IMR-90 (cell line): ENCODE measurements around the gene PGS1. TPM values are rescaled to one million over a fixed set of nuclear protein-coding genes. Genes with fewer than 3 reads are reported as not detected.

Experiments
- ATAC-seq: fragments of 200-7000 bp; cut with Tn5 transposase; 2 replicates; pipeline ENCODE4 v1.9.1; 2020; ENCODE audit warnings: low read depth, mild to moderate bottlenecking, moderate library complexity
- BruUV-seq: library from RNA; stranded (reverse); fragments of 400-500 nt; replicated peaks from 2 replicates; lab custom pipeline; 2021; lab: Mats Ljungman, UMichigan
- CTCF ChIA-PET: fragments of 300-600 bp; formaldehyde crosslinking; extraction: SDS; loops from one replicate; lab custom pipeline; 2021; ENCODE audit warnings: antibody characterized with exemption; lab: Yijun Ruan, JAX
- POLR2A ChIA-PET: fragments of 300-600 bp; sonication (Branson Sonifier 250); formaldehyde crosslinking; loops from one replicate; lab custom pipeline; 2022; ENCODE audit warnings: antibody characterized with exemption; ENCODE audit not compliant: unreplicated experiment; lab: Charles Lee
- DNase-seq: peaks from one replicate; pipeline ENCODE4 v3.0.0; 2013
- H2AFZ ChIP-seq: replicated peaks from 2 replicates; pipeline ENCODE3; 2013; ENCODE audit warnings: low read length, mild to moderate bottlenecking; ENCODE audit not compliant: poor library complexity
- H2AK5ac ChIP-seq: 2 replicates; pipeline ENCODE4 v1.6.1; 2013; ENCODE audit warnings: low read depth, low read length, inconsistent platforms
- H2AK9ac ChIP-seq: replicated peaks from 2 replicates; pipeline ENCODE3; 2013; ENCODE audit warnings: mild to moderate bottlenecking, low read depth, low read length, moderate library complexity; ENCODE audit not compliant: poor library complexity
- H2BK120ac ChIP-seq: 2 replicates; pipeline ENCODE4 v1.6.1; 2013; ENCODE audit warnings: low read depth, low read length, inconsistent platforms
- H2BK15ac ChIP-seq: 3 replicates; pipeline ENCODE4 v1.6.1; 2013; ENCODE audit warnings: low read depth, low read length, inconsistent platforms
- H2BK20ac ChIP-seq: 2 replicates; pipeline ENCODE4 v1.6.1; 2013; ENCODE audit warnings: low read depth, mild to moderate bottlenecking, inconsistent platforms, low read length, moderate library complexity
- H2BK5ac ChIP-seq: 2 replicates; pipeline ENCODE4 v1.6.1; 2013; ENCODE audit warnings: mild to moderate bottlenecking, low read depth, low read length, inconsistent platforms; ENCODE audit not compliant: poor library complexity, severe bottlenecking
- H3K14ac ChIP-seq: replicated peaks from 2 replicates; pipeline ENCODE4 v1.6.1; 2013; ENCODE audit warnings: low read depth, low read length, inconsistent platforms
- H3K18ac ChIP-seq: 2 replicates; pipeline ENCODE4 v1.6.1; 2013; ENCODE audit warnings: low read depth, low read length, control low read depth
- H3K23ac ChIP-seq: 2 replicates; pipeline ENCODE4 v1.6.1; 2013; ENCODE audit warnings: low read depth, low read length, inconsistent platforms
- H3K27ac ChIP-seq: 2 replicates; pipeline ENCODE4 v1.5.1; 2013; ENCODE audit warnings: mild to moderate bottlenecking, control low read depth, low read length; ENCODE audit not compliant: insufficient read depth
- H3K27me3 ChIP-seq: 2 replicates; pipeline ENCODE4 v1.6.1; 2013; ENCODE audit warnings: low read length; ENCODE audit not compliant: control insufficient read depth, insufficient read depth
- H3K36me3 ChIP-seq: 2 replicates; pipeline ENCODE4 v1.6.1; 2013; ENCODE audit warnings: low read length, mixed read lengths; ENCODE audit not compliant: control insufficient read depth, insufficient read depth
- H3K4ac ChIP-seq: 2 replicates; pipeline ENCODE4 v1.6.1; 2013; ENCODE audit warnings: low read depth, low read length, inconsistent platforms
- H3K4me1 ChIP-seq: 2 replicates; pipeline ENCODE4 v1.6.1; 2013; ENCODE audit warnings: low read length, mixed read lengths; ENCODE audit not compliant: control insufficient read depth, insufficient read depth
- H3K4me2 ChIP-seq: 2 replicates; pipeline ENCODE4 v1.6.1; 2013; ENCODE audit warnings: low read depth, mild to moderate bottlenecking, control low read depth, low read length, moderate library complexity
- H3K4me3 ChIP-seq: 2 replicates; pipeline ENCODE4 v1.5.1; 2013; ENCODE audit warnings: low read depth, mild to moderate bottlenecking, control low read depth, low read length, moderate library complexity; ENCODE audit not compliant: insufficient read depth
- H3K56ac ChIP-seq: 2 replicates; pipeline ENCODE4 v1.6.1; 2013; ENCODE audit warnings: low read length, inconsistent platforms; ENCODE audit not compliant: insufficient read depth; ENCODE audit errors: extremely low read depth
- H3K79me1 ChIP-seq, 2 experiments: 2 replicates each; pipeline ENCODE4 v1.6.1; 2013; ENCODE audit warnings: low read length in 2 of 2, inconsistent platforms in 1 of 2, low read depth in 1 of 2
- H3K9ac ChIP-seq: 2 replicates; pipeline ENCODE4 v1.6.1; 2013; ENCODE audit warnings: low read depth, low read length, control low read depth
- H3K9me1 ChIP-seq: 2 replicates; pipeline ENCODE4 v1.6.1; 2013; ENCODE audit warnings: low read length, inconsistent platforms; ENCODE audit not compliant: insufficient read depth
- H3K9me3 ChIP-seq: 2 replicates; pipeline ENCODE4 v1.6.1; 2013; ENCODE audit warnings: low read length; ENCODE audit not compliant: control insufficient read depth, insufficient read depth
- H4K20me1 ChIP-seq: 2 replicates; pipeline ENCODE4 v1.6.1; 2013; ENCODE audit warnings: low read length, inconsistent platforms; ENCODE audit not compliant: insufficient read depth
- H4K5ac ChIP-seq: 2 replicates; pipeline ENCODE4 v1.6.1; 2013; ENCODE audit warnings: mild to moderate bottlenecking, low read depth, low read length, control low read depth
- H4K8ac ChIP-seq, 2 experiments: 2 replicates each; pipeline ENCODE4 v1.6.1; 2013; ENCODE audit warnings: low read depth in 2 of 2, low read length in 2 of 2, control low read depth in 1 of 2, inconsistent platforms in 1 of 2
- H4K91ac ChIP-seq: 2 replicates; pipeline ENCODE4 v1.6.1; 2013; ENCODE audit warnings: low read depth, low read length, inconsistent platforms; ENCODE audit not compliant: insufficient read depth
- BHLHE40 ChIP-seq: fragments of 150-350 bp; IDR thresholded peaks from 2 replicates; pipeline ENCODE4 v1.6.1; 2016; ENCODE audit warnings: mild to moderate bottlenecking, low read depth, low read length
- CEBPB ChIP-seq: IDR thresholded peaks from 2 replicates; pipeline ENCODE4 v1.6.1; 2012; ENCODE audit warnings: low read depth, low read length, improper control_type of control experiment
- CHD1 ChIP-seq: IDR thresholded peaks from 2 replicates; pipeline ENCODE4 v1.6.1; 2012; ENCODE audit warnings: low read depth, low read length, improper control_type of control experiment
- ELK1 ChIP-seq: fragments of 150-350 bp; IDR thresholded peaks from 2 replicates; pipeline ENCODE4 v1.6.1; 2016; ENCODE audit warnings: low read depth, mild to moderate bottlenecking, low read length, moderate library complexity, borderline replicate concordance
- FOS ChIP-seq: fragments of 150-350 bp; IDR thresholded peaks from 2 replicates; pipeline ENCODE4 v1.6.1; 2016; ENCODE audit warnings: low read depth, low read length
- MAFK ChIP-seq: IDR thresholded peaks from 2 replicates; pipeline ENCODE4 v1.6.1; 2012; ENCODE audit warnings: low read depth, low read length, improper control_type of control experiment
- MAZ ChIP-seq: IDR thresholded peaks from 2 replicates; pipeline ENCODE4 v1.6.1; 2012; ENCODE audit warnings: low read depth, mild to moderate bottlenecking, low read length, improper control_type of control experiment, moderate library complexity, borderline replicate concordance
- MXI1 ChIP-seq: IDR thresholded peaks from 2 replicates; pipeline ENCODE4 v1.6.1; 2012; ENCODE audit warnings: low read depth, mild to moderate bottlenecking, low read length, moderate library complexity, borderline replicate concordance
- NFE2L2 ChIP-seq: fragments of 150-350 bp; IDR thresholded peaks from 2 replicates; pipeline ENCODE4 v1.6.1; 2016; ENCODE audit warnings: low read depth, mild to moderate bottlenecking, low read length
- POLR2A ChIP-seq: IDR thresholded peaks from 2 replicates; pipeline ENCODE4 v1.6.1; 2012; ENCODE audit warnings: mild to moderate bottlenecking, low read depth, low read length
- RAD21 ChIP-seq: IDR thresholded peaks from 2 replicates; pipeline ENCODE4 v1.6.1; 2012; ENCODE audit warnings: low read length, improper control_type of control experiment
- RCOR1 ChIP-seq: IDR thresholded peaks from 2 replicates; pipeline ENCODE4 v1.6.1; 2012; ENCODE audit warnings: mild to moderate bottlenecking, low read length, improper control_type of control experiment; ENCODE audit not compliant: insufficient replicate concordance
- RFX5 ChIP-seq: IDR thresholded peaks from 2 replicates; pipeline ENCODE4 v1.8.0; 2012; ENCODE audit warnings: low read depth, mild to moderate bottlenecking, low read length, moderate library complexity
- SMC3 ChIP-seq: fragments of 150-350 bp; IDR thresholded peaks from 2 replicates; pipeline ENCODE4 v1.6.1; 2016; ENCODE audit warnings: low read depth, mild to moderate bottlenecking, antibody characterized with exemption, low read length, moderate library complexity
- USF2 ChIP-seq: fragments of 150-350 bp; IDR thresholded peaks from 2 replicates; pipeline ENCODE4 v1.6.1; 2017; ENCODE audit warnings: mild to moderate bottlenecking, antibody characterized with exemption, low read length, low read depth
- WGBS, 2 experiments: methylation state at CpG; one replicate each; pipeline versions ENCODE4 v1.1.5 to v1.1.7; 2013; ENCODE audit warnings: missing lambda C conversion rate in 2 of 2; ENCODE audit not compliant: insufficient read length in 1 of 2; ENCODE audit errors: extremely low coverage in 2 of 2; 5-methylcytosine and 5-hydroxymethylcytosine counted together
- dilution Hi-C: fragments of 300-500 bp; cut with HindIII; formaldehyde crosslinking; loops from one replicate; pipeline ENCODE4 v1.14.3; 2018; ENCODE audit warnings: low sequenced_read_pairs; ENCODE audit not compliant: unreplicated experiment
- in situ Hi-C: fragments of 300-500 bp; cut with MboI; formaldehyde crosslinking; loops from 3 replicates; pipeline ENCODE4 v1.14.3; 2019; ENCODE audit warnings: low sequenced_read_pairs, inconsistent platforms, mixed read lengths
- intact Hi-C: fragments of 100-400 bp; cut with micrococcal nuclease; formaldehyde crosslinking; loops from 2 replicates; pipeline ENCODE4 v1.10.0; 2022
- polyA plus RNA-seq, 3 experiments: library from polyadenylated mRNA; depleted of rRNA; stranded (reverse); fragments of >200 nt; gene quantifications; 2 replicates each; pipeline ENCODE4 v1.2.3, GENCODE V29; 2012; ENCODE audit warnings: low replicate concordance in 1 of 3
- total RNA-seq: library from RNA; depleted of rRNA; stranded (reverse); fragments of >200 nt; gene quantifications from 2 replicates; pipeline ENCODE4 v1.2.3, GENCODE V29; 2012
- TF ChIP-seq, protein P1 (sequence below): conservative IDR thresholded peaks from 2 replicates; pipeline ENCODE4 v1.5.1; 2012; ENCODE audit warnings: mild to moderate bottlenecking, low read depth, low read length, improper control_type of control experiment

The PGS1 gene
- total and polyA plus RNA-seq, 2 of the 4 experiments (the other 2 are of a cell fraction): 18.5 to 43.2 TPM

GRCh38 chr17:78446833-78447232 is 68.4 kb downstream of the PGS1 start:
- Histone ChIP-seq H2BK15ac (no peak overlapping the region), H2AK9ac (no peak overlapping the region), H2BK20ac (no peak overlapping the region), H3K79me1 (no peaks in the 10 kb centered on the region), H4K91ac (no peak overlapping the region), H3K23ac (no peak overlapping the region), H2AK5ac (no peak overlapping the region), H4K20me1 (no peaks in the 10 kb centered on the region), H4K8ac (no peak overlapping the region), H3K9ac (no peak overlapping the region), H3K27ac (no peak overlapping the region), H3K4me3 (no peak overlapping the region), H2BK5ac (no peak overlapping the region), H3K14ac (no peak overlapping the region), H3K56ac (no peak overlapping the region), H3K4me2 (no peak overlapping the region), H2AFZ (no peak overlapping the region), H3K36me3 (no peaks in the 10 kb centered on the region), H3K9me3 (peaks cover 2% of the 10 kb centered on the region; the same call in 1 of the 2 replicates), H2BK120ac (no peak overlapping the region), H3K4me1 (peaks cover 10% of the 10 kb centered on the region; the same call in 1 of the 2 replicates), H4K5ac (no peak overlapping the region), H3K4ac (no peak overlapping the region), H3K9me1 (no peaks in the 10 kb centered on the region), H3K18ac (no peak overlapping the region), H3K27me3 (peaks cover 5% of the 10 kb centered on the region; the same call in 1 of the 2 replicates)
- TF ChIP-seq CHD1 (no peak), MXI1 (no peak), RAD21 (no peak), MAZ (no peak), FOS (no peak), RFX5 (no peak), NFE2L2 (no peak), USF2 (no peak), CEBPB (no peak), BHLHE40 (no peak), RCOR1 (no peak), ELK1 (no peak), POLR2A (no peak), MAFK (no peak), SMC3 (no peak)
- TF ChIP-seq, protein P1, sequence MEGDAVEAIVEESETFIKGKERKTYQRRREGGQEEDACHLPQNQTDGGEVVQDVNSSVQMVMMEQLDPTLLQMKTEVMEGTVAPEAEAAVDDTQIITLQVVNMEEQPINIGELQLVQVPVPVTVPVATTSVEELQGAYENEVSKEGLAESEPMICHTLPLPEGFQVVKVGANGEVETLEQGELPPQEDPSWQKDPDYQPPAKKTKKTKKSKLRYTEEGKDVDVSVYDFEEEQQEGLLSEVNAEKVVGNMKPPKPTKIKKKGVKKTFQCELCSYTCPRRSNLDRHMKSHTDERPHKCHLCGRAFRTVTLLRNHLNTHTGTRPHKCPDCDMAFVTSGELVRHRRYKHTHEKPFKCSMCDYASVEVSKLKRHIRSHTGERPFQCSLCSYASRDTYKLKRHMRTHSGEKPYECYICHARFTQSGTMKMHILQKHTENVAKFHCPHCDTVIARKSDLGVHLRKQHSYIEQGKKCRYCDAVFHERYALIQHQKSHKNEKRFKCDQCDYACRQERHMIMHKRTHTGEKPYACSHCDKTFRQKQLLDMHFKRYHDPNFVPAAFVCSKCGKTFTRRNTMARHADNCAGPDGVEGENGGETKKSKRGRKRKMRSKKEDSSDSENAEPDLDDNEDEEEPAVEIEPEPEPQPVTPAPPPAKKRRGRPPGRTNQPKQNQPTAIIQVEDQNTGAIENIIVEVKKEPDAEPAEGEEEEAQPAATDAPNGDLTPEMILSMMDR: no peak
- ChIA-PET CTCF (no interaction called here), POLR2A (no interaction called here)
- ATAC-seq: no peak
- 92% methylated on average over 3 of the region's 7 CpGs; no CpG with 5 or more reads in 1 of the 2 experiments for WGBS, 2 experiments
- BruUV-seq: no TSS peak
- in situ Hi-C loops (no loop called here), dilution Hi-C loops (no loop called here), intact Hi-C loops (no loop called here)
- no peak for DNase-seq
